Colon (tissue), 2 donors: ENCODE measurements around the gene JPH4.

Experiments
- FAIRE-seq: peaks from 2 replicates; lab custom pipeline; 2012; peaks lifted over from hg19 to GRCh38; lab: Jason Lieb, UNC
- donor health status: control.
- donor health status: control.

JPH4 gene

GRCh38 chr14:23562822-23563472 lies 15.6 kb downstream of the JPH4 start:
- no peak for FAIRE-seq

- FAIRE-seq, result no peak
These were observed 16.4 kb downstream of the JPH4 start for GRCh38 chr14:23561873-23562821.

GRCh38 chr14:23561259-23561658 lies 17.3 kb downstream of the JPH4 start:
- no peak for FAIRE-seq

GRCh38 chr14:23559926-23560520 lies 18.6 kb downstream of the JPH4 start:
- FAIRE-seq, result no peak

GRCh38 chr14:23559010-23559925 lies 19.3 kb downstream of the JPH4 start:
- FAIRE-seq, result no peak

- no peak for FAIRE-seq
These were observed 20.1 kb downstream of the JPH4 start for GRCh38 chr14:23558346-23559009.

GRCh38 chr14:23557946-23558345 lies 20.6 kb downstream of the JPH4 start:
- FAIRE-seq, result no peak

GRCh38 chr14:23557521-23557920 lies 21.1 kb downstream of the JPH4 start:
- FAIRE-seq, result no peak

GRCh38 chr14:23556700-23557440 lies 21.7 kb downstream of the JPH4 start:
- no peak for FAIRE-seq

GRCh38 chr14:23555882-23556699 lies 22.5 kb downstream of the JPH4 start, which contains the start of gene THTPA:
TSS of gene THTPA (plus strand) at chr14:23556271. CDS start at chr14:23556758, 487 bp downstream.
- no peak for FAIRE-seq

GRCh38 chr14:23555533-23555881 lies 23.1 kb downstream of the JPH4 start:
- no peak for FAIRE-seq

- no peak for FAIRE-seq
These were observed 27.1 kb downstream of the JPH4 start, which contains the start of gene ZFHX2 for GRCh38 chr14:23551266-23552028. TSS of gene ZFHX2 (minus strand) at chr14:23551765. CDS start at chr14:23535325, 16,440 bp downstream.

GRCh38 chr14:23550812-23551265 lies 27.8 kb downstream of the JPH4 start:
- FAIRE-seq, result no peak

- no peak for FAIRE-seq
These were observed 28.3 kb downstream of the JPH4 start for GRCh38 chr14:23550131-23550811.

- no peak for FAIRE-seq
These were observed 30.0 kb downstream of the JPH4 start for GRCh38 chr14:23548351-23549318.

GRCh38 chr14:23547924-23548323 lies 30.7 kb downstream of the JPH4 start:
- no peak for FAIRE-seq
